Effector memory CD4-positive, alpha-beta T cell (primary cell): ENCODE data around the gene ALDOC.

Experiments used
- DNase-seq, 3 donors: peaks; one replicate each; pipeline ENCODE4 v3.0.0-alpha.2; 2020
- H3K27ac ChIP-seq: 2 replicates; pipeline ENCODE4 v1.7.0; 2013; ENCODE audit warnings: mild to moderate bottlenecking, low read length, moderate library complexity; ENCODE audit not compliant: insufficient read depth, poor library complexity, severe bottlenecking
- H3K27me3 ChIP-seq: replicated peaks from 2 replicates; pipeline ENCODE4 v1.7.0; 2013; ENCODE audit warnings: mild to moderate bottlenecking, low read length; ENCODE audit not compliant: insufficient read depth, control insufficient read depth, poor library complexity, severe bottlenecking
- H3K36me3 ChIP-seq: 2 replicates; pipeline ENCODE4 v1.7.0; 2013; ENCODE audit warnings: mild to moderate bottlenecking, low read length, moderate library complexity; ENCODE audit not compliant: control insufficient read depth, insufficient read depth
- H3K4me1 ChIP-seq: 2 replicates; pipeline ENCODE4 v1.7.0; 2013; ENCODE audit warnings: low read length, mild to moderate bottlenecking; ENCODE audit not compliant: control insufficient read depth, insufficient read depth, poor library complexity, severe bottlenecking
- H3K4me3 ChIP-seq: 2 replicates; pipeline ENCODE4 v1.7.0; 2013; ENCODE audit warnings: low read length, low read depth, mild to moderate bottlenecking; ENCODE audit not compliant: insufficient read depth, poor library complexity, severe bottlenecking
- H3K9me3 ChIP-seq: 2 replicates; pipeline ENCODE4 v1.7.0; 2013; ENCODE audit warnings: mild to moderate bottlenecking, low read length, moderate library complexity; ENCODE audit not compliant: control insufficient read depth
- total RNA-seq, 3 donors: gene quantifications; one replicate each; lab custom pipeline; 2026; lab: John Stamatoyannopoulos, UW

ALDOC gene
- 26.1 to 37.8 (median 36.5) reads per million in 3 donors for total RNA-seq

DNA sequence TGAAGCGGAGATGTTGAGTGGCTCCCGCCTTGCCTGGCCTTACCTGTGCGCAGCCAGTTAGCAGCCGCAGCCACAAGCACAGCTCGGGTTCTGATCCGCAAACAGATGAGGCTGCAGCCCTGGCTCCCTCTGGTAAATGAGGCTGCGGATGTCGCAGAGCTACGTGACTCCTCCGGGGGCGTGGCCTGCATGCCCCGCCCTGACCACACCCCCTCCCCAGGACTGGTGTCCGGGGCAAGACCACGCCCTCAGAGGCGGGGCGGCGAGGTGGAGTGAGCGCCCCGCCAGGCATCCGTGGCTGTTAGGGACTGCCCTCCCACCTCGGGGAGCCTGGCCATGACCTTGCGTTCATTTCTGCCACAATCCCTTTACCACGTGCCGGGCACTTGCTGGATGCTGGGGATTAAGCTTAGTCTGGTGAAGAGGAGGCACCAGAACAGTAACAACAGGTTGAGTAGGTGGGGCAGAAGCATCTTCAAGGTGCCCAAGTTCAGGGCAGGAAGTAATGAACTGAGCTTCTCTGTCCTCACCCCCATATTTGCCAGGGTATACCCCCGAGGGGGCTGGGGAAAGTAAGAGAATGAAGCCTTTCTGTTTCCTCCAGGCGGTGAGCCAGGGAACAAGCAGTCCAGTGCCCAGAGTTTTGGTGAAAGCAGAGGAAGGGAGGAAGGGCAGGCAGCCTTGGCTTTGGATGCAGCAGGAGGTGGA, at the start of gene ALDOC:
TSS of gene ALDOC (minus strand) at position 138 of the 708 bp plus-strand sequence. CDS start 1,363 bp downstream, outside the sequence.
- Histone ChIP-seq H3K9me3 (no peaks in the 10 kb centered on the region), H3K4me1 (peaks cover 13% of the 10 kb centered on the region), H3K27me3 (no peaks in the 10 kb centered on the region), H3K27ac (peak within 1 kb of the TSS; percentile 15), H3K4me3 (peak within 1 kb of the TSS; percentile 23), H3K36me3 (no peaks in the 10 kb centered on the region)
- peak; percentile 95 to 98 (median 96) for DNase-seq

DNA sequence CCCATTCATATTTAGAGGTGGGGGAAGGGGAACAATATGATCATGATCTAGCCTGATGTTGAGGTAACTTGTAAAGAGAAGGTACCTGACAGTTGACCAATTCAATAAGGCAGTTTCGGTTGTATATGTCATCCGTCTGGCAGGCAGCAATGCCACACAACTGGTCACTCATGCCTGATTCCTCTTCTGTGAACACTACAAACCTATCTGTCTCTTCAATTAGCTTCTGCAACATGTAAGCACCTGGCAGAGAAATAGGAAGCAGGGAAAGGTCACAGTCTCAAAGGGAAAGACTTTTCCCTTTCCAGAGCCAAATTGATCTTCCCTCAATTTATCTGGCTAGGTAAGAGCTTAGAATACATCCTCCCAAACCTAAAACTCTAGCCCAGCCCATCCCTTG, 47.5 kb upstream of the ALDOC start:
- no peaks in the 10 kb centered on the region for H3K9me3 ChIP-seq
- no peak overlapping the region for H3K4me3 ChIP-seq
- no peak overlapping the region for H3K27ac ChIP-seq
- DNase-seq: no peak
- H3K36me3 ChIP-seq: peaks cover 63% of the 10 kb centered on the region
- no peaks in the 10 kb centered on the region for H3K27me3 ChIP-seq
- H3K4me1 ChIP-seq: no peaks in the 10 kb centered on the region

DNA sequence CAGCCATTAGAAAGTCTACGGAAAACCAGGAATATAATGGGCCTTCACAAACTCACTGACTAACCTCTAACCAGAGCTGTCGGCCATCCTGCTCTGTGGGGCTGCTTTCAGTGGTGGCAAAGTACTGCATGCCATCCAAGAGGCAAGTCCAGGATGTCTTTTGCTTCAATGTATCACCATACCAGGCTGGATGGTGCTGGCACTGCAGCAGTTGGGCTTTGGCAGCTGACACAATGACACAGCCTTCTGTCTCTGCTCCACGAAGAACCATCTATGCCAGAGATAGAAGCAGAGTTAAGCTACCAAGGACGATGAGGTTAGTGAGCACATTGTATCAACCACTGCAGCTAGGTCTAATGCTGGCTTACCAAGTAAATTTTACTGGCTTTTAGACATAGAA, 47.0 kb upstream of the ALDOC start:
- no peak for DNase-seq
- Histone ChIP-seq H3K27me3 (no peaks in the 10 kb centered on the region), H3K4me3 (no peak overlapping the region), H3K36me3 (peaks cover 68% of the 10 kb centered on the region), H3K27ac (no peak overlapping the region), H3K9me3 (no peaks in the 10 kb centered on the region), H3K4me1 (no peaks in the 10 kb centered on the region)

DNA sequence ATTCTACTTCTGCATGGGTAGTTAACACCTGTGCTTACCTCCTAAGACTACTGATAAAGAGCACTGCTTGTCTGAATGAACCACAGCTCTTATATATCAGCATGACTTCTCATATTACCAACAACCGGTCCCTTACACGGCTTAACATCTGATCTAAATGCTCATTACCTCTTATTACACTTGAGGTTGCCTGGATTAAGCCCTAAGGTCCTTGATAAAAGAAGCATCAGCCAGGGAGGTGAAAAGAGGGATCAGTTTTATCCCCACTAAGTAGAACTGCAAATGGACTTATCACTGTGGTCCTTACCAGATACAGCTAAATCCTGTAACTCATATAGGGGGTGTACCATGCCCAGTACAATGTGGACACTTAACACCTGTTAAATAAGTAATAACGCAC, 45.5 kb upstream of the ALDOC start:
- no peaks in the 10 kb centered on the region for H3K27me3 ChIP-seq
- H3K4me1 ChIP-seq: no peaks in the 10 kb centered on the region
- no peak overlapping the region for H3K4me3 ChIP-seq
- H3K27ac ChIP-seq: no peak overlapping the region
- no peaks in the 10 kb centered on the region for H3K9me3 ChIP-seq
- H3K36me3 ChIP-seq: peaks cover 67% of the 10 kb centered on the region
- DNase-seq: no peak

DNA sequence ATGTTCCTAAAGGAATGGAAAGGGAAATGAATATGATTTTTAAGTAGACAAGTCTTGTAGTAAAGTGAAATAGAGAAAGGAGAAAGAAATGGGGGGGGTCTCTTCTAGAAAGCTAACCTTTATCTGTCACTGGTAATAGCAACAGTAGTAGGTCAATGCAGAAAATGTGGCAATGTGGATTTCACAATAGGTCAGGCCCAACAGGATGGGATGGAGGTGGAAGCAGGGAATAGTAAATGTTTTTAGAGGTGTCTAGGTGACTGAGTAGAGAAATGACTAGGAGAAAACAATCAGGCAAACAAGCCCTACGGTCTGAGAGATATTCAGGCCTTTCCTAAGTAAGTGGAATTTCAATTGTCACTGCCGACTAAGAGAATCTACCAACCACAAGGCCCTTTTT, 43.3 kb upstream of the ALDOC start:
- peaks cover 84% of the 10 kb centered on the region for H3K36me3 ChIP-seq
- no peak overlapping the region for H3K4me3 ChIP-seq
- no peaks in the 10 kb centered on the region for H3K4me1 ChIP-seq
- no peaks in the 10 kb centered on the region for H3K27me3 ChIP-seq
- H3K9me3 ChIP-seq: no peaks in the 10 kb centered on the region
- no peak overlapping the region for H3K27ac ChIP-seq
- DNase-seq: no peak

DNA sequence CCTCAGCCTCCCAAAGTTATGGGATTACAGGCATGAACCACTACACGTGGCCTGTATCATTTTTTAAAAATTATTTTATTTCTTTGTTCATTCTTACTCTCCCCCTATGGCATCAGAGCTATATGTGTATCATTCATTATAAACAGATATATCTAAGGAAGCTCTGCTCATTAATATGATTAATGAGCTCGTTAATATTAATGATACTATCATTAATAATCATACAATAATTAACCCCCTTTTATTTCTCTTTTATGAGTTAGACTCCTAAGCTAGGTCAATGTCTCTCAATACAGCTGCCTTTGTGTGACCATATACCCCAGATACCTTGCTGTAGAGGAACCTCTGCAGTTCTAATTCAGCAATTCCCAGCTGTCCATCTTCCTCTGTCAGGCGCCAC, 41.8 kb upstream of the ALDOC start:
- no peak overlapping the region for H3K27ac ChIP-seq
- DNase-seq: no peak
- no peaks in the 10 kb centered on the region for H3K27me3 ChIP-seq
- peaks cover 85% of the 10 kb centered on the region for H3K36me3 ChIP-seq
- no peak overlapping the region for H3K4me3 ChIP-seq
- H3K9me3 ChIP-seq: no peaks in the 10 kb centered on the region
- no peaks in the 10 kb centered on the region for H3K4me1 ChIP-seq

DNA sequence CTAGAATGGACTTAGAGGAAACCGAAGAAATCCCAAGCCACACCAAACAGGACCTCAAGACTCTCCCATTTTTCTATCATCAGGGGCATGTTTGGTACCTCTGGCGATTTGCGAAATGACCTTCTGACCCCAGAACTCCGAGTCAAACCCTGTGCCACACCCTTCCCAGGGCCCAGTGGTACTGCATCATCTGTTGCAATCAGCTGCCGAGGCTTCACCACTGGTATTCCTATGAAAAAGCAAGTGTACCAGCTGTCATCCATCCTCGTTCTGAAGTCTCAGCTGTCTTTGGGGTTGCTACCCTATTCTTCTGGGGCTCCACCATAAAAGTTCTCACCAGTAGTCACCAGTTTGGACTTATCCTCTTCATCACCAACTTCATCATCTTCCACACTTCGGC, 39.6 kb upstream of the ALDOC start:
- no peaks in the 10 kb centered on the region for H3K9me3 ChIP-seq
- H3K27ac ChIP-seq: no peak overlapping the region
- H3K4me3 ChIP-seq: no peak overlapping the region
- H3K27me3 ChIP-seq: no peaks in the 10 kb centered on the region
- no peaks in the 10 kb centered on the region for H3K4me1 ChIP-seq
- no peak for DNase-seq
- H3K36me3 ChIP-seq: peaks cover 70% of the 10 kb centered on the region

DNA sequence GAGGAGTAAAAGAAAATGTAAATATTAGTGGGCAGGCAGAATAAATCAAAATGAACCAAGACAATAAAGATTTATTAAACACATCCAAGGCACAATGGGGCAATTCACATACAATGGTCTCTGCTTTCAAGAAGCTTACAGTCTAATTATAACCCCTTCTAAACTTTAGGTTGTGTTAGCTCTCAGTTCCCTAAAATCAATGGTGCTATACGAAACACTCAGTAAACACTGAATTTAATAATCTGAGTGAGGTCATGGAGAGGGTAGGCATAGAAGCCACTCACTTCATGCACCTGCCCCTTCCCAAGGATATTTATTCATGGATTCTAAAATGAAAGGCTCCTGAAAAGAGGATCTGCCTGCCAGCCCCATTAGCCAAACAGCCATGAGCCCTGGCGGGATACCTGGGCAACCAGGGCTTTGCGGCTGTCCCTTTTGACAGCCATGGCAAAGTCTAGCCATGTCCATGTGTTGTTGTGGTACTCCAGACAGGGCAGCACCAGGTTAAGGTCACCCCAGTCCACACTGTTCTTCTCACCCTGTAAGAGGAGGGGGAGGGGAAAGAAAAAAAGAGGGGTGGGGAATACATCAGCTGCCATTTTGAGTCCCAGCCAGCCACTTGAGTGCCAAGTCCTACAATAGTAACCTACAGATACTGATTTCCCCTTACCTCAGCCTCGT, 38.7 kb upstream of the ALDOC start:
- Histone ChIP-seq H3K36me3 (peaks cover 64% of the 10 kb centered on the region), H3K27ac (no peak overlapping the region), H3K4me3 (no peak overlapping the region), H3K27me3 (no peaks in the 10 kb centered on the region), H3K4me1 (no peaks in the 10 kb centered on the region), H3K9me3 (no peaks in the 10 kb centered on the region)
- no peak for DNase-seq

DNA sequence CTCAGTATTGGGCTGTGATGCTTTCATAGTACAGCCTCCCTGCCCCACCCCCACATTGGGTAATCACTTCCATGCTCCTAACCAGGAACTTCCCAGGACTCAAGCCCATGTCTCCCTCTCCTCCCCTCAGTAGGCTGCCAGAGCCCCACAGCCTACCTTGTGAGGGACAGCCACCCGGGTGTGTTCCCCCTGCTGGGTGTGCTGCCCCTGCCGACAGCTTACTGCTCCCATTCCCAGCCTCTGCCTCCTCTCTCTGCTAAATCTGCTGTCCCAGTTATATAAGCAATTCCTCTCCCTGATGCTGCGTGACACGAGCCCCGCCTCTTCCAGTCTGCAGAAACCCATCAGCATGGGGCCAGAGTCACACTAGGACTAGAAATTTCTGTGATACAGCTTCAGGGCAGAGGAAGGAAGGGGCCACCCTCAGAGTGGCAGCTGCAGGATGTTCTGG, 37.3 kb upstream of the ALDOC start, which contains the start of gene RSKR:
TSS of gene RSKR (minus strand) at position 255 of the 451 bp plus-strand sequence. CDS start at position 231, 24 bp downstream.
- no peak within 1 kb of the TSS for H3K27ac ChIP-seq
- peaks cover 50% of the 10 kb centered on the region for H3K36me3 ChIP-seq
- no peak for DNase-seq
- H3K4me3 ChIP-seq: no peak within 1 kb of the TSS
- H3K27me3 ChIP-seq: no peaks in the 10 kb centered on the region
- no peaks in the 10 kb centered on the region for H3K4me1 ChIP-seq
- no peaks in the 10 kb centered on the region for H3K9me3 ChIP-seq
